Activated CD4-positive, alpha-beta T cell treated with anti-CD3 and anti-CD28 coated beads, Interleukin-2, amount 50 U/mL, for 16 hours (primary cell): ENCODE data around the gene DHRS7.
A peak's percentile ranks its signal among the peaks of the same experiment; 100 is the strongest.
"Not testable (repeated sequence)": the region's sequence is repeated elsewhere in the genome, so short reads cannot be mapped to it uniquely, and the experiment has no call there.

Experiments
- DNase-seq: peaks from one replicate; pipeline ENCODE4 v3.0.0-alpha.2; 2020

DHRS7 gene

DNA sequence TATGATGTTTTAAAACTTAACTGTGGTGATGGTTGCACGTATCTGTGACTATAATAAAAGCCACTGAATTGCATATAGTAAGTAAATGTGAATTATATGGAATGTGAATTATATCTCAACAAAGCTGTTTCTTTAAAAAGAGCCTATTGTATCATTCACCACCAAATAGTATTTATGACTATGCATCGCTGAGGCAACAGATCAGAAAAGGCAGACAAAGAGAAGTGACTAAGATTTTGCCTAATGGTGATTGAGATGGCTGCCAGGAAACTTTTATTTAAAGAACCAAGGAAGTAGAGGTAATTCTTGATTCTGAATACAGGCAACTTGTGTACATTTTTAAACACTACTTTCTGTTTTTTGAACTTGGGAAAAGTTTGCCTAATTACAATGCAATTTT, 31.7 kb downstream of the DHRS7 start:
- DNase-seq = peak; percentile 6

DNA sequence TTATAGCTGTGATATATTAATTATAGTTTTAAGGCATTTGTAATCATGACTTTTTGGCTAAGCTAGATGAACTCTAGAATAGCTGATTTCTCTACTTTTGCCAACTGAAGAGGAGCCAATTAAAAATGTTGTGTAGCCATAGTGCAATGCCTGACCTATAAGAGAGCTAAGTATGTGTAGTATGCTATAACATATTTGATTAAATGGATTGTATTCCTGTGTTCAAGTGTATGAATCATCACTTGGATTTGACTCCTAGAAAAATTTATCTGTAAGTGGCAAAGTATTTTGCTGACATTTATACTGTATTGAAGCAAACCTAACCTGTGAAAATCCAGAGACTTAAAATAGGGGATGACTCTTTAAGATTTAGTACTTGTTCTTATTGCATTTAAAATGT, 39.3 kb downstream of the DHRS7 start:
- DNase-seq = no peak

DNA sequence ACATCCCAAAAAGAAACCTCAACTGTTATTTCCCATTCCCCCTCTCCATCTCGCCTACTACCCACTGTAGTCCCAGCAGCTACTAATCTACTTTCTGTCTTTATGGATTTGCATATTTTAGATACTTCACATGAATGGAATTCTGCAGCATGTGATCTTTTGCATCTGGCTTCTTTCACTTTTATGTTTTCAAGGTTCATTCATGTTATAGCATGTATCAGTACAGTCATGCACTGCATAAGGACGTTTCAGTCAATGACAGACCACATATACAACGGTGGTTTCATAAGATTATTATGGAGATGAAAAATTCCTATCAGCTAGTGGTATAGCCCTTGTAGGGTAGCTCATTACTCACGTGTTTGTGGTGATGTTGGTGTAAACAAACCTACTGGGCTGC, 49.0 kb downstream of the DHRS7 start:
- DNase-seq = no peak

DNA sequence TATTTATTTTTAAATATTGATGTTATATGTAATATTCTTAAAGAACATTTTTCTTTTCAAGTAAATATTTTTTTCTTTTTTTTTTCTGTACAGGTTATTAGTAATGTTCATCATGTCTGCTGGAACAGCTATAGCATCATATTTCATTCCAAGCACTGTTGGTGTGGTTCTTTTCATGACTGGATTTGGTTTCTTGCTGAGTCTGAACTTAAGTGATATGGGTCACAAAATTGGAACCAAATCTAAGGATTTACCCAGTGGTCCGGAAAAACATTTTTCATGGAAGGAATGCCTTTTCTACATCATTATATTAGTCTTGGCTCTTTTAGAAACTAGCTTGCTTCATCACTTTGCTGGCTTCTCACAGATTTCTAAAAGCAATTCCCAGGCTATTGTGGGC, 50.3 kb downstream of the DHRS7 start:
- no peak for DNase-seq

DNA sequence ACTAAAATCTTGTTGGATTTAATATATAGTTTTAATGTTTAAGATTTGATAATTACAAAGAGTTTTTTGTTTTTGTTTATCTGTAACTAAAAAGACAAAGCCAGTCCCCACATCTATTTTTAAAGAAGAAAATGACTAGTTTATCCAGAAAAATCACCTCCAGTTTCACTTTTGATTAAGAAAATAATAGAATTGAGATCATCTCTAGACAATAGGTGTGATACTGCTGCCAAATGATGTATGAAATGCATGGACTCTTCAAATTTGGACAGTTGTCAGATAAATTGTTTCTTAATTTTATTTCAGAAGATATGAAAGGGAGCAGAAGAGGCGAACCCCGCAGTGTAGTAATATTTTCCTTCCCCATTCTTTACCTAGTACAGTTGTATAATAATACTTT, 53.5 kb downstream of the DHRS7 start:
- no peak for DNase-seq

DNA sequence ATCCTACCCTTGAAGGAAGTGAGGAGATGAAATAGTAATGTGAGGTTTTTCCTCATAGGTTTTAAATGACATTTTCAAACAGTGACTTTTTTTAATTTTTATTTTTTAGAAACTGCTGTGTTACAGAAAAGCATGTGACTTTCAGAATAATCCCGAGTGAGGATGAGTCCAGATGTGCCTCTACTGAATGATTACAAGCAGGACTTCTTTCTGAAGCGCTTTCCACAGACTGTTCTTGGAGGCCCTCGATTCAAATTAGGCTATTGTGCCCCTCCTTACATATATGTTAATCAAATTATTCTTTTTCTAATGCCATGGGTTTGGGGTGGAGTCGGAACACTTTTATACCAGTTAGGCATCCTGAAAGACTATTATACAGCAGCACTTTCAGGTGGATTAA, 57.7 kb downstream of the DHRS7 start:
- no peak for DNase-seq

DNA sequence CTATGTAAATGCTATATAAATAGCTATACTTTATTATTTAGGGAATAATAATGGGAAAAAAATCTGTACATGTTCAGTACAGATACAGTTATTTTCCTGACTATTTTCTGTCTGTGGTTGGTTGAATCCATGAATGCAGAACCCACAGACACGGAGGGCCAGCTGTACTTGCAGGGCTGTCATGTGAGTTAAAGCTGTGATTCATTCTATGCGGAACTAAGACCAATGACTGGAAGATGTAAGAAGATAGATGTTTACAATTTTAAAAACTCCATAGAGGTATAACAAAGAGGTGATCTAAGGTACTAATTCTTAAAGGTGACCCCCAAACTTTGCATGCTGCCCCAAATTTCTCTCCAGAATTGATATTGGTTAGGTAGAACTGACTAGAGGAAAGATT, 58.9 kb downstream of the DHRS7 start:
- DNase-seq = no peak

DNA sequence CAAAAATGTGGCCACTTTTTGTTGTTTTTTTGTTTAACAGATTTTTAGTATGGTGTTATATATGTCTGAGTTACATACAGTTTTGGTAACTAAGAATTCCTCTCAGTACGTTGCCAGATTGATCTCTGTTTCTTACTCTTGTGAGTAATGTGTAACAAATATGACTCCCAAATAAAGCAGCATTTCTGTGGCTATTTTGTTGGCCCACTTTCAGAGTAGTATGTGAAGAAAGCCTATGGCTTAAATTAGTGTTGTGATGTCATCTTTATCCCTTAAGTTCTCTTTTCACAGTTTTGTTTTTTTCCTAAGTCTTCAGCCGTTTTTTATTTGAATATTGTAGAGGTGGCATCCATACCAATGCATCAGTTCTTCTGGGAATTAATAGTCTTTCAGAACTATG, 62.8 kb downstream of the DHRS7 start:
- no peak for DNase-seq

DNA sequence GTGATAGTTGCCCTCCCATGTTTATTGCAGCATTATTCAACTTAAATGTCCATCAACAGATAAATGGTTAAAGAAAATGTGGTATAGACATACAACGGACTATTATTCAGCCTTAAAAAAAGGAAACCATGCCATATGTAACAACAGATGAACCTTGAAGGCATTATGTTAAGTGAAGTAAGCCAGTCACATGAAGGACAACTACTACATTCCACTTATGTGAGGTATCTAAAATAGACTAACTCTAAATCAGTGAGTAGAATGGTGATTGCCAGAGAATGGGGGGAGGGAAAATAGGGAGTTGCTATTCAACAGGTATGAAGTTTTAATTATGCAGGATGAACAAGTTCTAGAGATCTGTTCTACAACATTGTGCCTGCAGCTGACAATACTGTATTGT, 63.4 kb downstream of the DHRS7 start:
- DNase-seq = no peak

DNA sequence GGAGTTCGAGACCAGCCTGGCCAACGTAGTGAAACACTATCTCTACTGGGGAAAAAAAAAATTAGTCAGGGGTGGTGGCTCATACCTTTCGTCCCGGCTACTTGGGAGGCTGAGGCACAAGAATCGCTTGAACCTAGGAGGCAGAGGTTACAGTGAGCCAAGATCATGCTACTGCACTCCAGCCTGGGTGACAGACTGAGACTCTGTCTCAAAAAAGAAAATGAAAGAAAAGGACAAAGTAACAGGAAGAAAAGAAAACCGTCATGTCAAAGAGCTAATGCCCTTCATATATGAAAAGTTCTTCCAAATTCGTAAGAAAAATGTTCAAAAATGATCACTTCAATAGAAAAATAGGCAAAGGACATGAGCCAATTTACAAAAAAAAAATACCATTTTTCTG, 65.3 kb downstream of the DHRS7 start:
- DNase-seq = not testable (repeated sequence)

DNA sequence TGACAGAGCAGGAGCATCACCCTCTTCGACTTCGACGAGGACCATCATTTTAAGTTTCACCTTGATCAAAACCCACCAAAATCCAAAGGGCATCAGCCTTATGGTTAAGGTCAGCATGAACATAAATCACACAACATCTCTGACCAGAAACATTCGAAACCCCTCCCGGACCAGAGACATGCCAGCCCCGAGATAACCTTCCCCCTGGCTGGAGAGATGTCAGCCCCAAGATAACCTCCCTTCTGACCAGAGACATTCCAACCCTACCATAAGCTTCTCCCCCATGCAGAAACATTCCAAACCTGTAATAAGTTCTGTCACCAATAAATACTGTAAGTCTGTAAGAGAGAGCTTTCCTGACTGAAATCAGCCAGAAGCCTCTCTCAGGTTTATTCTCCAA, 67.2 kb downstream of the DHRS7 start:
- DNase-seq = no peak

DNA sequence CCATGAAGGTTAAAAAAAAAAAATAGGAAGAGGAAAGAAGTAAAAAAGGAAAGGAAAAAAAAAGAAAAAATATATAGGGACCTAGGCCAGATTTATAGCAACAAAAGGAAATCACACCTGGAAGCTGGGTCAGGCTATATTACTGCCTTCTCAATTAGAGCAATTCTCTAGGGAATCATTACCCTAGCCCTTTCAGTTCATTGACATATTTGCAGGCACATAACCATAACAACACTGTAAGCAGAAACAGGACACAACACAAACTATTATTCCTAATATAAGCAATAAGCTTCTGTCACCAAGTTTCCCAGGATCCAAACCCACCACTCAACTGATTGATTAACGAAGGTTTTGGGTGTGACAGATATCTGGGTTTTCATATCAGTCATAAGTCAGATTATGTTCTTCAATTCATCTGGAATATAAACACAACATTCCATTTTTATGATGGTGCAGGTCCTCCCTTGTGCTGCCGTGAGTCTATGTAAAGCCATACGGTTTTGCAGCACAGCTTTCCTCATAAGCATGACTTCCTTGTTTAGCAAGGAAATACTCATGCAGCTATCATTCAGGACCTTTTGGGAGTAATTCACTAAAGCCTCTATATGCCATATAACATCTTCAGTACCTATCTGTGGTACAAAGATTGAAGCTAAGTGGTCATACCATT, 69.3 kb downstream of the DHRS7 start:
- no peak for DNase-seq

DNA sequence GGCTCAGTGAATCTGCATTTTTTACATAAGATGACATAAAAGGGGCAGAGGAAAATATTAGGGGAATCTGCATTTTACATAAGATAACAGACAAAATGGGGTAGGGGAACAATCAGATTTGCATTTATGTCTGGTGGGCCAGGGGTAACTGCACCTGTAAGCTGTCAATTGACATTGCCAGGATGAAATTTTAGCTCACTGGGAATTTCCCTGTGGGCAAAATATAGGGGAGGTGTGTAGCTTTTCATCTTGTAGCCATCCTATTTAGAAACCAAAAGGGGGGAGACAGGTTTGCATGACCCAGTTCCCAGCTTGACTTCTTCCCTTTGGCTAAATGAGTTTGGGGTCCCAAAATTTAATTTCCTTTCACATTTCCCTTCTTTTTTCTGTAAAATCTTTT, 70.0 kb downstream of the DHRS7 start:
- DNase-seq = no peak

DNA sequence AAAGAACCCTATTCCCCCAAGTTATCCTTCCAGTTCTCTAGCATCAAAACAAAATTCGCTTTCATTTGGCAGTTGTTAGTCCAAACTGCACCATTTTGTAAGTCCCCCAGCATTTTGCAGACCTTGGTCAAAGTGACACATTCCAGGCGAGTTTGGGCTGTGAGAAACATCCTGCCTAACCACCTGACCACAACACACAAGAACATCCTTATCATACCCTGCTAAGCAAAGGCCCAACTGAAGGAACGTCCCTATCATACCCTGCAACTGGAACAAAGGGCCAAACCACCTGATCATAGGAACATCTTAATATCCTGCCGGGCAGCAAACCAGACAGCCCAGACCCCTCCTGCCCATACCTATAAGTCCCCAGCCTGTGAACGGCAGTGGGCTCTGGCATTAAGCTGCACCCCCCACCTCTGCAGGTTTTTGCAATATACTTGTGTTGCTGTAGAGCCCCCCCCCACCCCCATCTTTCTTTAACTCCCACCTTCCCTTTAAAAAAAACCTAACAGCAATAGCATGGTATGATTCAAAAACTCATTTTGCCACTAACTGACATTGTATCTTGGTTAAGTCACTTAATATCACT, 70.8 kb downstream of the DHRS7 start:
- peak; percentile 75 for DNase-seq
